Adipocyte (in vitro differentiated cells): ENCODE measurements around the gene CCDC120.

ENCODE experiments used
- DNase-seq: peaks from one replicate; pipeline ENCODE4 v3.0.0-alpha.2; 2015; ENCODE audit warnings: low read depth
- H3K27me3 ChIP-seq: replicated peaks from 2 replicates; pipeline ENCODE4 v1.7.0; 2013; ENCODE audit warnings: mild to moderate bottlenecking, low read length, moderate library complexity; ENCODE audit not compliant: control insufficient read depth, insufficient read depth
- H3K36me3 ChIP-seq: 2 replicates; pipeline ENCODE4 v1.7.0; 2013; ENCODE audit warnings: low read length, mild to moderate bottlenecking, moderate library complexity; ENCODE audit not compliant: control insufficient read depth, insufficient read depth, severe bottlenecking
- H3K4me1 ChIP-seq: 2 replicates; pipeline ENCODE4 v1.7.0; 2013; ENCODE audit warnings: mild to moderate bottlenecking, low read length, moderate library complexity; ENCODE audit not compliant: control insufficient read depth, insufficient read depth
- H3K4me3 ChIP-seq: 2 replicates; pipeline ENCODE4 v1.7.0; 2013; ENCODE audit warnings: mild to moderate bottlenecking, low read length, moderate library complexity
- H3K9ac ChIP-seq: 2 replicates; pipeline ENCODE4 v1.7.0; 2013; ENCODE audit warnings: mild to moderate bottlenecking, low read length, moderate library complexity
- H3K9me3 ChIP-seq: 2 replicates; pipeline ENCODE4 v1.7.0; 2013; ENCODE audit warnings: mild to moderate bottlenecking, low read length, moderate library complexity; ENCODE audit not compliant: control insufficient read depth

Gene CCDC120

DNA sequence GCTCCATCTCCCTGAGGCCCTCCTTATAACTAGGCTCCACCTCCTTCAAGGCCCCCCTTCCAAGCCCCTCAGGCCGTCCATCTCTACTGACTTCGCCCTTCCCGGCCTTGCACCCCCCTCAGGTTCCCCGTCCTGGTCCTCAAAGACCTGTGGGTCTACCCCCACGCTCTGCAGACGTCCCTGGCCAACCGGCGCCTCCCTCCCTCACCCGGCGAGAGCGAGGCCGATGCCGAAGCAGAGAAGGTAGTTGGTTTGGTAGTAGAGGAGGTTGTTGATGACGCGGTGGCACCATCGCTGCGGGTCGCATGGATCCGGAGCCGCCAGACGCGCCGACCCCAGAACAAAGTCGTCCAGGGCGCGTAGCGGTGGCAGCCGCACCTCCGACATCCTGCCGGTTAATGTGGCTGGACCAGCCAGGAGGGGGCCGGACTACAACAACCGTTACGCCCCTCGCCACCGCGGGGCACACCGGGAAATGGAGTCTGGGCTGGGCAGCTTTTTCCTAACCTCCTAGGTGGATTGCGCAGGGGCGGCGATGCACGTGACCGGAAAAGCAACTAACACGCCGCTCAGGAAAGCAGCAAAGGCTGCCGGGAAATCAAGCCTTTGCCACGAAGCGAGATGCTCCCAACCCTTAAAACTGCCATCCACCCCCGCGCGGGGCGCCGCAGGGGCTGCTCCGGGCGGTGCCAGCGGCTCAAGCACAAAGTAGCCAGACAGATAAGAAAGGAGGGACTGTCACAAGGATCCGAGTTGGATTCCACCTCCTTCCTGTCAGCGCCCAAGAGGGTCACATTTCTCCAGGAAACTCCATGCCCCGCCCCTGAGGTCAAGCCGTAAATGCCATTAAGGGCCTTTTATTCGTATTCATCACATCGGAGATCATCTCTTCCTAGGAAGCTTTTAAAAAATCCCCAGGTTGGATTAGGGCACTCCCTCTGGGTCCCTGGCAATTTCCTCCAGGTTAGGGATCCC is 15.1 kb downstream of the CCDC120 start, which contains the start of gene PRAF2:
TSS of gene PRAF2 (minus strand) at position 402 of the 975 bp plus-strand sequence. CDS start at position 387, 15 bp downstream.
- DNase-seq, result peak; percentile 93
- Histone ChIP-seq H3K4me1 (peaks cover 15% of the 10 kb centered on the region), H3K9ac (peak within 1 kb of the TSS; percentile 87)

DNA sequence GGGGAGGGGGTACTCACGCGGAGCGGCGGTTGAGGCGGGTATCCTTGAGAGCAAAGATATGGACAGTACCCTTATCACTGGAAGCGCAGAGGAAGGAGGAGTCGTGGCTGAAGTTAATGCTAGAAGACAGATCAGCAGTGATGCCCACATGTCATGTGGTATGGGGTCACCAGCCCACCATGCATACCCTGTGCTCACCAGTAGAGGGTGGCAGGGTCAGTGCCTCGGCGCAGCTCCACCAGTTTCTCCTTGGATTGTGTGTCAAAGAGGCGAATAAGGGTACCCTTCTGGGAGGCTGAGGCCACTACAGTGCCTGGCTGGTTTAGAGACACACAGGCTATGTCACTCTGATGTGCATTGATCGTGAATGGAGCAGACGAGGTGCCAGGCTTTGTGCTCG is 16.5 kb downstream of the CCDC120 start:
- Histone ChIP-seq H3K4me3 (no peak overlapping the region), H3K4me1 (peaks cover 18% of the 10 kb centered on the region), H3K9ac (no peak overlapping the region), H3K9me3 (no peaks in the 10 kb centered on the region), H3K27me3 (no peaks in the 10 kb centered on the region), H3K36me3 (peaks cover 10% of the 10 kb centered on the region)
- DNase-seq, result no peak

More for the DNA sequence above, 15.1 kb downstream of the CCDC120 start, which contains the start of gene PRAF2:
- Histone ChIP-seq H3K9me3 (no peaks in the 10 kb centered on the region), H3K36me3 (peaks cover 10% of the 10 kb centered on the region), H3K4me3 (peak within 1 kb of the TSS; percentile 85), H3K27me3 (no peaks in the 10 kb centered on the region)

DNA sequence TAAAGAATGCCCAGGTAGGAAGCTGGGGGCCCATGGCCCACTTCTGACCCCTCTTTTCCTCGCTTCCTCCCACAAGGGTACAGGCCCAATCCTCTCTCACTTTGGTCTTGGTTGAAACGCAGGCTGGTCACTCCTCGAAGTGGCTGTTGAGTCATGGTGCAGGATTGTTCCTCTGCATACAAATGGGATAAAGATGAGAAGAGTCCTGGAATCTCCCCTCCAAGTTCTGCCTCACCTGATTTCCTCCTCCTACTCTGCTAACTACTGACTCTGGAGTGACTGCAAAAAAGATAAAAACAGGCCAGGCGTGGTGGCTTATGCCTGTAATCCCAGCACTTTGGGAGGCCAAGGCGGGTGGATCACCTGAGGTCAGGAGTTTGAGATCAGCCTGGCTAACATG is 19.1 kb downstream of the CCDC120 start:
- Histone ChIP-seq H3K4me3 (no peak overlapping the region), H3K36me3 (peaks cover 10% of the 10 kb centered on the region), H3K4me1 (peaks cover 12% of the 10 kb centered on the region), H3K27me3 (no peaks in the 10 kb centered on the region), H3K9ac (no peak overlapping the region), H3K9me3 (no peaks in the 10 kb centered on the region)
- DNase-seq, result no peak

DNA sequence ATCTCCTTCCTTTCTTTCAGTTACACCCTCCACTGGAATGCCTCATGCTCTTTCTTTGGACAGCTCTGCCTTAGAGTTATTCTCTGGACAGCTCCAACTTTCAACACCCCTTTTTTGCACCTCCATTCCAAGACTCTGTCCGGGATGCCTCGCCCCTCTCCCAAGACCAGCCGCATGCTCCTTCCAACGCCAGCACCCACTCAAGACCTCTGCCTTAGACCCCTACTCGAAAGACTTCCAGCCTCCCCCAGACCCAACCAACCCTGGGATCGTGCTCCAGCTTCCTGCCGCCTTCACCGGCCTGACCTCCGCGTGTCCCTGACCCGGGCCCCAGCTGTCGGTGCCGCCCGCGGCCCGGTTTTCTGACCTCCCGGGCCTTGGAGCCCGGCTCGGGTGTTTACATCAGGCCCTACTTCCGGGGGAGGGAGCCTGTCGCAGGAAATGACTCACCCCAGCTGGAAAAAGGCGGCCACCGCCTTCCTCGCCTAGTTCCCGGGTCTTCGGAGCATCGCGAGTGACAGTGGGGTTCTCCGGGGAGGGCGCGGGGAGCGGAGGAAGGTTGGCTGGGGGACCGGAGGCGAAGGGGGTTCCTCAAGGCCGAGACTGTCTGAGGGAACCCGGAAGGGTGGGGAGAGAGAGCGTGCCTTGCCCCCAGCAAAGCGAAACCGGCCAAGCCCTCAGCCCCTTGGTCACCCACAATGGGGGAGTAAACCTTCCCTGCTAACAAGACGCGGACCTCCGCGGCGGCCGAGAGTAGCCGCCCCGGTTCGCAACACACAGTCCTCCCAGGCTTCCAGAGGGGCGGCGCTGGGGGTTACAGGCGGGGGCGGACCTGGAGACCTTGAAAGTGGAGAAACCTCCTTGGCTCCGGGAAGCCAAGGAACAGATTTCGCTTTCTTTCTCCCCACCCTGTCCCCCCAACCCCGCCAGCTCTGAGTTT is 21.0 kb downstream of the CCDC120 start, which contains the start of gene WDR45:
TSS of gene WDR45 (minus strand) at position 399 of the 940 bp plus-strand sequence. CDS start 1,792 bp downstream, outside the sequence.
- Histone ChIP-seq H3K27me3 (no peaks in the 10 kb centered on the region), H3K9ac (peak within 1 kb of the TSS; percentile 94), H3K9me3 (no peaks in the 10 kb centered on the region), H3K36me3 (peaks cover 10% of the 10 kb centered on the region), H3K4me3 (peak within 1 kb of the TSS; percentile 91), H3K4me1 (peaks cover 7% of the 10 kb centered on the region)
- peak; percentile 80 for DNase-seq

DNA sequence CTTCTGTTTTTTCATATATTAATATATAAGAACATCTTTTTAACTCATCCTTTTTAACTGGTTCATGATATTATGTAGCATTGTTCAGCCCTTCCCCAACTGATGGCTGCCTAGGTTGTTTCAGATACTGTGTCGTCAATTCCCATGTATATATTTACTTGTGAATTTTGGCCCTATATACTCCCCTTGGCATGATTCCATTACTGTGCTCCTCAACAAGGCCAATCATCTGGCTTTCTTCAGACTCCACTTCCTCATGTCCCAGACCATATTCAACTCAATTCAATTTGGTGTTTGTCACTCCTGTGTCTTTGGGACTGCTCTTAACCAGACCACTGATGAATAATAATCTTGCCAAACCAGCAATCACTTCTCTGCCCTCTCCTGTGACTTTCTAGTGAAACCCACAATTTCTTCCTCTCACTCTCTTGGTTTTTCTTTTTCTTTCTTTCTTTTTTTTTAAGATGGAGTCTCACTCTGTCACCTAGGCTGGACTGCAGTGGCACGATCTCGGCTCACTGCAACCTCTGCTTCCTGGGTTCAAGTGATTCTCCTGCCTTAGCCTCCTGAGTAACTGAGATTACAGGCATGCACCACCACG is 23.6 kb downstream of the CCDC120 start:
- no peak for DNase-seq
- no peaks in the 10 kb centered on the region for H3K27me3 ChIP-seq
- H3K4me1 ChIP-seq, result peaks cover 7% of the 10 kb centered on the region
- H3K9me3 ChIP-seq, result no peaks in the 10 kb centered on the region
- no peak overlapping the region for H3K9ac ChIP-seq
- H3K36me3 ChIP-seq, result peaks cover 4% of the 10 kb centered on the region
- no peak overlapping the region for H3K4me3 ChIP-seq

DNA sequence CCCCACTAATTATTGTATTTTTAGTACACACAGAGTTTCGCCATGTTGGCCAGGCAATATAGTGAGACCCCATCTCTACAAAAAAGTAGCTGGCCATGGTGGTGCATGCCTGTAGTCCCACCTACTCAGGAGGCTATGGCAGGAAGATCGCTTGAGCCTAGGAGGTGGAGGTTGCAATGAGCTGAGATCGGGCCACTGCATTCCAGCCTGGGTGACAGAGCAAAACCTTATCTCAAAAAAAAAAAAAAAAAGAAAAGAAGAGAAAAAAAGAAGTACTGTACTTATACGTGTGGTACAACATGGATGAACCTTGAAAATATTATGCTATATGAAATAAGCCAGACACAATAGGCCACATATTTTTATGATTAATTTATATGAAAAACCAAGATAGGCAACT is 30.8 kb downstream of the CCDC120 start:
- no peak for DNase-seq
- Histone ChIP-seq H3K9me3 (no peaks in the 10 kb centered on the region), H3K27me3 (no peaks in the 10 kb centered on the region), H3K36me3 (no peaks in the 10 kb centered on the region), H3K4me3 (no peak overlapping the region), H3K9ac (no peak overlapping the region), H3K4me1 (no peaks in the 10 kb centered on the region)

DNA sequence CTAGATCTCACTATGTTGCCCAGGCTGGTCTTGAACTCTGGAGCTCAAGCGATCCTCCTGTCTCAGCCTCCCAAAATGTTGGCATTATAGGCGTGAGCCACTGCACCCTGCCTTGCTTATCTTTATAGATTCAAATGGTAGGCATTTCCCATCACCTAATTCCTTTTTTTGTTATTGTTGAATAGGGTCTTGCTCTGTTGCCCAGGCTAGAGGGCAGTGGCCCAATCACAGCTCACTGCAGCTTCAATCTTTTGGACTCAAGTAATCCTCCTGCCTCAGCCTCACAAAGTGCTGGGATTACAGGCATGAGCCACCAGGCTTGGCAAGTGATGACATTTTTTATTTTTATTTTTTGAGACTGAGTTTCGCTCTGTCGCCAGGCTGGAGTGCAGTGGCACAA is 37.6 kb downstream of the CCDC120 start:
- DNase-seq, result no peak
- no peak overlapping the region for H3K9ac ChIP-seq
- H3K27me3 ChIP-seq, result no peaks in the 10 kb centered on the region
- no peaks in the 10 kb centered on the region for H3K36me3 ChIP-seq
- H3K4me1 ChIP-seq, result no peaks in the 10 kb centered on the region
- no peaks in the 10 kb centered on the region for H3K9me3 ChIP-seq
- H3K4me3 ChIP-seq, result no peak overlapping the region

DNA sequence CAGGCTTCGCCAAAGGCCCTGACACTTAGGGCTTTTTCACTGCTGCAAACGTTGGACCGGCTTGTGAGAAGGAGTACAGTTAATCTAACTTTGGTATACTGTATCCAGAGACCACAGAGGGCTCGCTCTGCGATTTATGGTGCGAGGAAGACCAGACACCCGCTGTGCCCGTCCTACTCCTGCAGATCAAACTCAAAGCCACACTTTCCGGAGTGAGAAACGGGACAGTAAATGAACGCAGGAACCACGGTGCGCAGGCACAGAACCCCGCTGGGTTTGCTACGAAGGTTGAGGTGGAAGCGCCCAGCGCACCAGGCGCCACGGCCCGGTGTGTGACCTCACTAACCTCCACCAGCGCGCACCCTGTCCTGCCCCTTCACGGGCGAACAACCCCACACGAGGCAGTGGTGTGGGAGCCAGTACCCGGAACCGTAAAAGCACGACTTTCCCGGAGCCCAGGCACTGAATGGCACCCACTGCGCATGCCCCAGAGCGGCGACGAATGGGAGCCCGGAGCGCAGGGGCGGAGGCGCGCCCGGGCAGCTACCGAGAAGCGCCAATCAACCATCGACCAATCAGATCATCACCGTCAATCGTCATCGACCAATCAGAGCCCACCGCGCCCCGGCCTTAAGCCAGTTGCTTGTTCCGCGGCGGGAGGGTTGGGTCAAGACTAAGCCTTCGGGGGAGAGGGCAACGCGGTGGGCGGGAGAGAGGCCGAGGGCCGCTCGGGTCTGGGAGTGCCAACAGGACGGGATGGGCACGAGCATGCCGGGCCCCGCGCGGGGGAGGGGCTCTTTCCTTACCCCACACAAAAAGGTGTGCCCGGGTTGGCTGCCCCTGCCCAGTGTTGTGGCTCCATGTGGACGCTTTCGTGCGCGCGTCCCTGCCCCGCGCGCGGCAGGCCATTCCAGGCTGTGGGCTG is 42.2 kb downstream of the CCDC120 start:
- Histone ChIP-seq H3K9ac (peak overlapping the region; percentile 84), H3K4me3 (peak overlapping the region; percentile 79), H3K4me1 (peaks cover 3% of the 10 kb centered on the region), H3K36me3 (no peaks in the 10 kb centered on the region), H3K27me3 (no peaks in the 10 kb centered on the region), H3K9me3 (no peaks in the 10 kb centered on the region)
- peak; percentile 94 for DNase-seq

DNA sequence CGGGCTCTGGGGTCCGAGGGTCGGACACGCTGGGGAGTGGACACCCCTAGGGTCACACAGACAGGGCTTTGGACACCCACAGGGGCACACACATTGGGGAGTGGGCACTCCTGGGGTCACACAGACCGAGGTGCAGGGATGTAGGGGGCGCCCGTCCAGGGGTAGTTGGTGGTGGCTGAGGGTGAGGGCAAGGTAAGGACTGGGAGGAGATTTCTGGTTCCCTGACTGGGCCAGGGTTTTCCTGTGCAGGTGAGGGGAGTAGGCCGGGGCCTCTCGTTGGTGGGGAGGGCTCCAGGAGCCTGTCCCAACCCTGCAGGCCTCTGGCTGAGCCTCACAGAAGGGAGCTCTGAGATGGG is 42.8 kb downstream of the CCDC120 start:
- Histone ChIP-seq H3K4me1 (peaks cover 3% of the 10 kb centered on the region), H3K9ac (peak overlapping the region; percentile 75), H3K9me3 (no peaks in the 10 kb centered on the region), H3K27me3 (no peaks in the 10 kb centered on the region), H3K4me3 (peak overlapping the region; percentile 79), H3K36me3 (no peaks in the 10 kb centered on the region)
- DNase-seq, result no peak

DNA sequence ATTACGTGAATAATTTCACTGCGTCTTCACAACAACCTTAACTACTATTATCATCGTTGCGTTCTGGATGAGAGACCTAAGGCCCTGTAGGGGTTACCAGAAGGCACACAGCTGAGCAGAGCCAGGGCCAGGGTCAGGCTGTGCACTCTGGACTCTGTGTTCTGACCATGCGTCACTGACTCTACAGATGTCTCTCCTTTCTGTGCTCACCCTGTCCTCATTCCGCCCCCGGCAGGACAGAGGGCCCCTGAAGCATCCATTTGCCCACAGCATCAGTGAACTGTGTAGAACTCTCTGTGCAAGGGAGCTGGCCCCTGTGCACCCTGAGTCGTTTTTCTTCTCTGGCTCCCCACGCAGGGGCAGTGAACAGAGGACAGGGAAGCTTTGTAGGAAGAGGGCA is 43.4 kb downstream of the CCDC120 start:
- no peaks in the 10 kb centered on the region for H3K36me3 ChIP-seq
- no peak overlapping the region for H3K4me3 ChIP-seq
- H3K27me3 ChIP-seq, result no peaks in the 10 kb centered on the region
- DNase-seq, result no peak
- no peaks in the 10 kb centered on the region for H3K9me3 ChIP-seq
- H3K9ac ChIP-seq, result no peak overlapping the region
- peaks cover 3% of the 10 kb centered on the region for H3K4me1 ChIP-seq
